ENCODE measurements around the gene NEMF.

NEMF gene

DNA sequence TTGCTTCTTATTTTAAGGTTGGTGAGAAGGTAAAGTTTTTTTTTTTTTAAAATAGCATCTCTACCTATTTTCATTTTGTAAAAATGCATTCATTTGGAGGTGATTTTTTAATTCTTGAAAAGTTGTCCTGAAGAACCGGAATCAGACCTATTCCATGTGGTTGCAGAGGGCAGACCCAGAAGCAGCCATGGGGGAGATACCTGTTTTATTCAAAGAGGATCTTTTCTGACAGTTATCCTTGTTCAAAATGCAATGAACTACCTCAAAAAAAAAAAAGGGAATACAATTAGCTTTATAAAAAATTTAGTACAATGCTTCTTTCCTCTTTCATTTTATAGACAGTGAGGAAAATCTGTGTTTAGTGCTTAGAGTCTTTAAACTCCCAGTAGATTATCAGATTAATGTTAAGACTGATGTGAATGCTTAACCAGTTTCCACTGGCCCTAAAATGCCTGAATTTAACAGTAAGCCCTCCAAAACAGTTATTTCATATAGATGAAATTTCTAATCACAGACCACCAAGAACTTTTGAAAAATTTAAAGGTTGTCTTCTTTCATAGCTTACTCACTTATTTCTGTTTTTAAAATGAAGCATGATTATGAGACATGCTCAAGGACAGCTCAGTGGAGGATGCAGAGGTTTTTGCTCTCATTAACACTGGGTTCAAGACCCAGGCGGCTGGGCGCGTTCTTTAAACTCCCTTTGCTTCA lies 8.6 kb upstream of the NEMF start:
- Histone ChIP-seq H3K9ac (ENCODE audit: low read length in 2 of 2) (peak overlapping the region; percentile 98 to 100), H3K4me1 (ENCODE audit: control insufficient read depth, insufficient read depth, low read length) (peaks cover 16% of the 10 kb centered on the region), H3K36me3 (ENCODE audit: control insufficient read depth in 2 of 2, insufficient read depth in 2 of 2, low read length in 2 of 2) (no peaks in the 10 kb centered on the region), H3K9me3 (ENCODE audit: control insufficient read depth in 2 of 2, low read length in 2 of 2) (no peaks in the 10 kb centered on the region), H3K27ac (ENCODE audit: low read length) (peak overlapping the region; percentile 100), H3K27me3 (ENCODE audit: control insufficient read depth in 1 of 2, insufficient read depth in 2 of 2, low read length in 2 of 2) (no peaks in the 10 kb centered on the region), H3K4me3 (ENCODE audit: low read length in 2 of 2) (peak overlapping the region; percentile 88 to 97)

DNA sequence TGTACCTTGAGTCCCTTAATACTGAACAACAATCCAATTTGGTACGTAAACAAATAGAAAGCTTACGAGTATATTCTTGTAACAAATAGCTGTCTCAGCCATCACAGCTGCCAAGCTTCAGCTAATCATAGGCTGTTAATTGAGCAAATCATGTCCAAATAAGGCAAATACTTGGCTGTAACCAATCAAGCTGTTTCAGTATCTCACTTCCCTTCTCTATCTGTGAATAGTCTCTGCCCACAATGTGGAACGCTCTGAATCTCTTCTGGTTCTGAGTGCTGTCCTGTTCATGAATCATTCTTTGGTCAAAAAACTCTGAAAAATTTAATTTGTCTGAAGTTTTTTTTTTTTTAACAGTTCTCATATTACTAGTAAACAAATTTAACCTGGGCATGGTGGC lies 5.8 kb upstream of the NEMF start:
- H3K27me3 ChIP-seq (ENCODE audit: control insufficient read depth in 1 of 2, insufficient read depth in 2 of 2, low read length in 2 of 2), result no peaks in the 10 kb centered on the region
- H3K9me3 ChIP-seq (ENCODE audit: control insufficient read depth in 2 of 2, low read length in 2 of 2), result no peaks in the 10 kb centered on the region
- peaks cover 14% of the 10 kb centered on the region for H3K4me1 ChIP-seq (ENCODE audit: control insufficient read depth, insufficient read depth, low read length)
- H3K9ac ChIP-seq (ENCODE audit: low read length in 2 of 2), result no peak overlapping the region
- no peak overlapping the region for H3K27ac ChIP-seq (ENCODE audit: low read length)
- H3K36me3 ChIP-seq (ENCODE audit: control insufficient read depth in 2 of 2, insufficient read depth in 2 of 2, low read length in 2 of 2), result no peaks in the 10 kb centered on the region
- H3K4me3 ChIP-seq (ENCODE audit: low read length in 2 of 2), result no peak overlapping the region

DNA sequence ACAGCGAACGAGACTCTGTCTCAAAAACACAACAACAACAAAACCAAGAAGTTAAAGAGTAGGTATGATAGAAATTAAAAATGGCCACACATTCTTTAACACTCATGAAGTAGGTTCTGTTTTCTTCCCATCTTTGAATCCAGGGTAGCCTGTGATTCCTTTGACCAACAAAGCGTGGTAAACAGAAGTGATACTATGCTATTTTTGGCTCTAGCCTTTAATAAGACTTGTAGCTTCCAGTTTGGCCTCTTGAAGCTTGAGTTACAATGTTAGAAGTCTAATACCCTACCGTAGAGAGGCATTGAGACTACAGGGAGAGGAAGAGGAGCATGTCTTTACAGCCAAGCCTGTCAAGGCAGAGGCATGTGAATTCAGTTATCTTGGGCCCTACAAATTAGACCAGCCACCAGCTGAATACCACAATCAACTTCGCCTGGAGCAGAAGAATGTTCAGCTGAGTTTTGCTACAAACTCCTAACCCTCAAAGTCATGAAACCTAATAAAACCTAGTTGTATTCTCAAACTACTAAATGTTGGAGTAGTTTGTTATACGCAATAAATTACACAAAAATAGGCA lies 4.9 kb upstream of the NEMF start:
- H3K4me3 ChIP-seq (ENCODE audit: low read length in 2 of 2), result no peak overlapping the region
- no peak overlapping the region for H3K27ac ChIP-seq (ENCODE audit: low read length)
- H3K9ac ChIP-seq (ENCODE audit: low read length in 2 of 2), result no peak overlapping the region
- H3K27me3 ChIP-seq (ENCODE audit: control insufficient read depth in 1 of 2, insufficient read depth in 2 of 2, low read length in 2 of 2), result no peaks in the 10 kb centered on the region
- peaks cover 9% of the 10 kb centered on the region for H3K4me1 ChIP-seq (ENCODE audit: control insufficient read depth, insufficient read depth, low read length)
- no peaks in the 10 kb centered on the region for H3K9me3 ChIP-seq (ENCODE audit: control insufficient read depth in 2 of 2, low read length in 2 of 2)
- H3K36me3 ChIP-seq (ENCODE audit: control insufficient read depth in 2 of 2, insufficient read depth in 2 of 2, low read length in 2 of 2), result no peaks in the 10 kb centered on the region

DNA sequence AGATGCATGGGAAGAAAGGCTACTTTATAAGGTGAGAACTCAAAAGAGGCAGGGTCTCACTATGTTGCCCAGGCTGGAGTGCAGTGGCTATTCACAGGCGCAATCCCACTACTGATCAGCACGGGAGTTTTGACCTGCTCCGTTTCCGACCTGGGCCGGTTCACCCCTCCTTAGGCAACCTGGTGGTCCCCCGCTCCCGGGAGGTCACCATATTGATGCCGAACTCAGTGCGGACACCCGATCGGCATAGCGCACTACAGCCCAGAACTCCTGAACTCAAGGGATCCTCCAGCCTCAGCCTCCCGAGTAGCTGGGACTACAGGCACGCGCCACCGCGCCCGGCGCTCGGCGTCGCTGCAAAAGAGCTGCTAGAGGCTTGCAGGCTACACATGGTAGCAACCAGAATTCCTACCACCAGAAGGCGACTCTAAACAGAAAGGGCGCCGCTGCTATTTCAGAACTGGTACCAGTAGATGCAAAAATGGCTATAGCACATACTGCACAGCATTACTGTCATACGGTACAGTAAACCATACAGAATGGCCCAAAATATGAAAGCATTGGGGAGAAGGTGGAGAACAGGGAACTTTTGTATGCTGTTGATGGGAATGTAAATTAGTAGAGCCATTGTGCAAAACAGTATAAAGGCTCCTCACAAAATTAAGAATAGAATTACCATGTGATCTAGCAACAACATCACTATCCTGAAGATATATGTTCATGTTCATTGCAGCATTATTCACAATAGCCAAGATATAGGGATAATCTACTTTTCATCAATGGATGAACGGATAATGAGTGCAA lies 1.2 kb upstream of the NEMF start:
- H3K9ac ChIP-seq (ENCODE audit: low read length in 2 of 2), result no peak overlapping the region
- peak overlapping the region; percentile 98 to 100 for H3K4me3 ChIP-seq (ENCODE audit: low read length in 2 of 2)
- no peak overlapping the region for H3K27ac ChIP-seq (ENCODE audit: low read length)

DNA sequence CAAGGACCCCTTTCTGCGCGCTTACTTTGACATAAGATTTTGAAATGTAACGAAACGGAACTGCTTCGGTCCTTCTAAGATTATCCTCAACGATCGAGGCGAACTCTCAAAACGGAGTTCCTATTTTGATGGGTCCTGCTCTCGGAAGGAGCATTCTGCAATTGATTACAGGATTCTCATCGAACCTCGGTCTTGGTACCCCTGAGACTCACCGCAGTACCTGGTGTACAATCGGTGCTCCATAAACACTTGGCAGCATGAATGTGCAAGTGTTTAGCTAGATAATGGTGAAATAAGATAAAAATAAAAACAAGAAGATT lies 530 bp upstream of the NEMF start:
- peak overlapping the region; percentile 86 for H3K27ac ChIP-seq (ENCODE audit: low read length)
- peaks cover 3 to 9% of the 10 kb centered on the region in 2 donors for H3K36me3 ChIP-seq (ENCODE audit: control insufficient read depth in 2 of 2, insufficient read depth in 2 of 2, low read length in 2 of 2)
- no peaks in the 10 kb centered on the region for H3K27me3 ChIP-seq (ENCODE audit: control insufficient read depth in 1 of 2, insufficient read depth in 2 of 2, low read length in 2 of 2)
- H3K4me3 ChIP-seq (ENCODE audit: low read length in 2 of 2), result peak overlapping the region; percentile 98 to 100
- no peaks in the 10 kb centered on the region for H3K9me3 ChIP-seq (ENCODE audit: control insufficient read depth in 2 of 2, low read length in 2 of 2)
- H3K9ac ChIP-seq (ENCODE audit: low read length in 2 of 2), result peak overlapping the region; percentile 97 to 99
- peaks cover 5% of the 10 kb centered on the region for H3K4me1 ChIP-seq (ENCODE audit: control insufficient read depth, insufficient read depth, low read length)

More for the DNA sequence above, 1.2 kb upstream of the NEMF start:
- H3K4me1 ChIP-seq (ENCODE audit: control insufficient read depth, insufficient read depth, low read length), result peaks cover 5% of the 10 kb centered on the region
- H3K27me3 ChIP-seq (ENCODE audit: control insufficient read depth in 1 of 2, insufficient read depth in 2 of 2, low read length in 2 of 2), result no peaks in the 10 kb centered on the region
- H3K9me3 ChIP-seq (ENCODE audit: control insufficient read depth in 2 of 2, low read length in 2 of 2), result no peaks in the 10 kb centered on the region
- H3K36me3 ChIP-seq (ENCODE audit: control insufficient read depth in 2 of 2, insufficient read depth in 2 of 2, low read length in 2 of 2), result peaks cover 3 to 9% of the 10 kb centered on the region in 2 donors

DNA sequence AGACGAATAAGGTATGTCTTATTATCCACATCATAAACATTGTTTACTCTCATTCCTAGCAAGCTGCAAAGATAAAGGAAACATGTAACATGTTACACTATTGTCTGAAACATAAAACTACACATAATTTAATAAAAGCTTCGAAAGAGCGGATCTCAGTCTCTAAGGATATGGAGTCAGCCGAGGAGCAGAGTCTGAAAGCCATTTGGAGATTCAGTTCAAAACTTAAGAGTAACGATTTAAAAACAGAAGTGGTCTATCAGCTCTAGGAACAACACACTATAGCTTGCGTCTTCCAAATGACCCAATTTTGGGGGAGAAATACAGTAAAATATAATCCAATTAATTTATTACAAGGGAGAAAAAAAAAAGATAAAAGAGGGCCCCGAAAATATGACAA lies 775 bp downstream of the NEMF start:
- H3K27ac ChIP-seq (ENCODE audit: low read length), result peak overlapping the region; percentile 86
- H3K4me3 ChIP-seq (ENCODE audit: low read length in 2 of 2), result peak overlapping the region; percentile 98 to 100
- H3K4me1 ChIP-seq (ENCODE audit: control insufficient read depth, insufficient read depth, low read length), result peaks cover 5% of the 10 kb centered on the region
- no peaks in the 10 kb centered on the region for H3K9me3 ChIP-seq (ENCODE audit: control insufficient read depth in 2 of 2, low read length in 2 of 2)
- H3K27me3 ChIP-seq (ENCODE audit: control insufficient read depth in 1 of 2, insufficient read depth in 2 of 2, low read length in 2 of 2), result no peaks in the 10 kb centered on the region
- H3K36me3 ChIP-seq (ENCODE audit: control insufficient read depth in 2 of 2, insufficient read depth in 2 of 2, low read length in 2 of 2), result peaks cover 3 to 9% of the 10 kb centered on the region in 2 donors
- H3K9ac ChIP-seq (ENCODE audit: low read length in 2 of 2), result peak overlapping the region; percentile 97 to 99

DNA sequence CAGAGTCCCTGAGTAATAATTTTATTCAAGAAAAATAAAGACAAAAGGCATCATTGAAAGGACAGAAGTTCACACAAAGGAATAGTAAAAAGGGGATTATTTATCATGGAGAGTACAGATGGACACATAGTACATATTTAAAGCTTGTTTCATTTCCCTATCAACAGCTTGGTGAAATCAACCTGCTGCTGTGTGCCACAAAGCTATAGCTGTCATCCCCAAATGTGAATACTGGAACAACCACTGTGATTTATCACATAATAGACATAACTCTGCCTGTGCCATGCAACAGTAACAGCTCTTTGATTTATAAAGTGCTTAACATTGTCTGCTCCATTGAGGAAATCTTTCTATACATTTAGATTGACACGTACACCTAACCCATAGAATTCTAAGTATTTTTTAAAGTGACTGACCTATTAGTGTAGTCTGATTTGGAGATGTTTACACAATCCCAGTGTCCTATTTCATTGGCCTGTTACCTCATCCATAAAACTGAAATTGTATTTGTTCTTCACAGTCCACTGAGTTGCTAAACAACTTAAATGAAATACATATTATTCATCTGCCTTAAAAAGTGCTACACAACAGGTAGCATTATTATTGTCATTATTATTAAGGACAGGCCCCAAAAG lies 3.3 kb downstream of the NEMF start:
- H3K9me3 ChIP-seq (ENCODE audit: control insufficient read depth in 2 of 2, low read length in 2 of 2), result no peaks in the 10 kb centered on the region
- no peaks in the 10 kb centered on the region for H3K27me3 ChIP-seq (ENCODE audit: control insufficient read depth in 1 of 2, insufficient read depth in 2 of 2, low read length in 2 of 2)
- H3K9ac ChIP-seq (ENCODE audit: low read length in 2 of 2), result no peak overlapping the region
- no peak overlapping the region for H3K27ac ChIP-seq (ENCODE audit: low read length)
- peaks cover 5% of the 10 kb centered on the region for H3K4me1 ChIP-seq (ENCODE audit: control insufficient read depth, insufficient read depth, low read length)
- peaks cover 12 to 24% of the 10 kb centered on the region in 2 donors for H3K36me3 ChIP-seq (ENCODE audit: control insufficient read depth in 2 of 2, insufficient read depth in 2 of 2, low read length in 2 of 2)
- no peak overlapping the region for H3K4me3 ChIP-seq (ENCODE audit: low read length in 2 of 2)

DNA sequence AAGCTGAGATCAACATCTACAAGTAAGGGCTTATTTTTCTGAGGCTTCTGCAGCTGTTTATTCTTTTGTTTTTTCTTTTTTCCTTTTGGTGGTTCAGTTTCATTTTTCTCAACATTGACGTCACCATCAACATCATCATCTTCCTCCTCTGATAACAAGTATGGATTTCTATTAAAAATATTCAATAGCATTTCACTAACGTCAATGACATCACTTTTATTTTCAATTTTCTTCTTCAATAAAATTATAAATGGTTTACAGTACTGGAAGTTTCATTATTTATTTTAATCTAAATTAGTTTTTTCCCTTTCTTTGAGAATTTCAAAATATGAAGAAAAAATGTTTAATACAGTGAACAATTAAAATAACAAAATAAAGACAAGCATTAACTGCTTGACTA lies 23.9 kb downstream of the NEMF start:
- no peaks in the 10 kb centered on the region for H3K4me1 ChIP-seq (ENCODE audit: control insufficient read depth, insufficient read depth, low read length)
- H3K9ac ChIP-seq (ENCODE audit: low read length in 2 of 2), result no peak overlapping the region
- no peak overlapping the region for H3K4me3 ChIP-seq (ENCODE audit: low read length in 2 of 2)
- peaks cover 30 to 42% of the 10 kb centered on the region in 2 donors for H3K36me3 ChIP-seq (ENCODE audit: control insufficient read depth in 2 of 2, insufficient read depth in 2 of 2, low read length in 2 of 2)
- H3K27ac ChIP-seq (ENCODE audit: low read length), result no peak overlapping the region
- H3K9me3 ChIP-seq (ENCODE audit: control insufficient read depth in 2 of 2, low read length in 2 of 2), result no peaks in the 10 kb centered on the region
- no peaks in the 10 kb centered on the region for H3K27me3 ChIP-seq (ENCODE audit: control insufficient read depth in 1 of 2, insufficient read depth in 2 of 2, low read length in 2 of 2)

DNA sequence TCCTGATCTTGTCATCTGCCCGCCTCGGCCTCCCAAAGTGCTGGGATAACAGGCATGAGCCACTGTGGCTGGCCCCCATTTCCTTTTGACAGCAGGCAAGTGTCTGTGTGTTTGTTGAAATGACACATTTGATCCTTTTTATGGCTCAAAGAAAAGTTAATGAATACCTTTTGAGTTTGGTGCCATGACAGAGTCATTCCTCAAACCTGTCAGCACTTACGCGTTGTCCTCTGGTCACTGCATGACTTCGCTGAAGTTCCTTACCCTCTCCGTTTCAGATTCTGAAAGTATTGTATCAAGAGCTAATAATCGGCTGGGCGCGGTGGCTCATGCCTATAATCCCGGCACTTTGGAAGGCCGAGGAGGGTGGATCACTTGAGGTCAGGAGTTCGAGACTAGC lies 32.4 kb downstream of the NEMF start:
- Histone ChIP-seq H3K4me3 (ENCODE audit: low read length in 2 of 2) (no peak overlapping the region), H3K4me1 (ENCODE audit: control insufficient read depth, insufficient read depth, low read length) (no peaks in the 10 kb centered on the region), H3K9ac (ENCODE audit: low read length in 2 of 2) (no peak overlapping the region), H3K36me3 (ENCODE audit: control insufficient read depth in 2 of 2, insufficient read depth in 2 of 2, low read length in 2 of 2) (peaks cover 21 to 30% of the 10 kb centered on the region in 2 donors), H3K9me3 (ENCODE audit: control insufficient read depth in 2 of 2, low read length in 2 of 2) (peaks cover 0 to 2% of the 10 kb centered on the region in 2 donors), H3K27ac (ENCODE audit: low read length) (no peak overlapping the region), H3K27me3 (ENCODE audit: control insufficient read depth in 1 of 2, insufficient read depth in 2 of 2, low read length in 2 of 2) (no peaks in the 10 kb centered on the region)

DNA sequence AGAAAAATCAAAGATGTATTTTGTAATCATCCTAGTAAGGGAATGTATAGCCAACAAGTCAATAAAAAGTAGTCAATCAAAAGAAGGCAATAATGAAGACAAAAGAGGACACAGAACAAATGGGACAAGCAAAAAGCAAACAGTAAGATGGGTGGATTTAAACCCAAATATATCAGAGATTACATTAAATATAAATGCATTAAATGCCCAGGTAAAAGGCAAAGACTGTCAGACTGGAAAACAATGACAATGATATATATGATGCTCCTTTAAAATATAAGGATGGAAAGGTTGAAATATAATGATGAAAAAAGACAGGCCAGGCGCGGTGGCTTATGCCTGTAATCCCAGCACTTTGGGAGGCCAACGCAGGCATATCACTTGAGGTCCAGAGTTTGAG lies 35.7 kb downstream of the NEMF start:
- no peaks in the 10 kb centered on the region for H3K4me1 ChIP-seq (ENCODE audit: control insufficient read depth, insufficient read depth, low read length)
- peaks cover 27 to 40% of the 10 kb centered on the region in 2 donors for H3K36me3 ChIP-seq (ENCODE audit: control insufficient read depth in 2 of 2, insufficient read depth in 2 of 2, low read length in 2 of 2)
- peaks cover 0 to 2% of the 10 kb centered on the region in 2 donors for H3K9me3 ChIP-seq (ENCODE audit: control insufficient read depth in 2 of 2, low read length in 2 of 2)
- no peak overlapping the region for H3K27ac ChIP-seq (ENCODE audit: low read length)
- H3K4me3 ChIP-seq (ENCODE audit: low read length in 2 of 2), result no peak overlapping the region
- no peaks in the 10 kb centered on the region for H3K27me3 ChIP-seq (ENCODE audit: control insufficient read depth in 1 of 2, insufficient read depth in 2 of 2, low read length in 2 of 2)
- no peak overlapping the region for H3K9ac ChIP-seq (ENCODE audit: low read length in 2 of 2)
